Lower leg skin (tissue), 3 donors: Measurements from ENCODE around the gene MELTF.

Source experiments
- POLR2A ChIP-seq, 2 donors: fragments of 450-650 bp; IDR thresholded peaks; one replicate each; pipeline ENCODE4 v1.6.1; 2016 to 2017; ENCODE audit warnings: antibody characterized with exemption in 2 of 2, mild to moderate bottlenecking in 1 of 2, moderate library complexity in 1 of 2
- TF ChIP-seq, protein P1 (sequence below), 3 donors: fragments of 450-650 bp; IDR thresholded peaks; one replicate each; pipeline ENCODE4 v1.5.1; 2016; ENCODE audit warnings: antibody characterized with exemption in 3 of 3, mild to moderate bottlenecking in 3 of 3, moderate library complexity in 2 of 3

GRCh38 chr3:196962930-196963630 is 66.5 kb downstream of the MELTF start:
- TF ChIP-seq, protein P1, sequence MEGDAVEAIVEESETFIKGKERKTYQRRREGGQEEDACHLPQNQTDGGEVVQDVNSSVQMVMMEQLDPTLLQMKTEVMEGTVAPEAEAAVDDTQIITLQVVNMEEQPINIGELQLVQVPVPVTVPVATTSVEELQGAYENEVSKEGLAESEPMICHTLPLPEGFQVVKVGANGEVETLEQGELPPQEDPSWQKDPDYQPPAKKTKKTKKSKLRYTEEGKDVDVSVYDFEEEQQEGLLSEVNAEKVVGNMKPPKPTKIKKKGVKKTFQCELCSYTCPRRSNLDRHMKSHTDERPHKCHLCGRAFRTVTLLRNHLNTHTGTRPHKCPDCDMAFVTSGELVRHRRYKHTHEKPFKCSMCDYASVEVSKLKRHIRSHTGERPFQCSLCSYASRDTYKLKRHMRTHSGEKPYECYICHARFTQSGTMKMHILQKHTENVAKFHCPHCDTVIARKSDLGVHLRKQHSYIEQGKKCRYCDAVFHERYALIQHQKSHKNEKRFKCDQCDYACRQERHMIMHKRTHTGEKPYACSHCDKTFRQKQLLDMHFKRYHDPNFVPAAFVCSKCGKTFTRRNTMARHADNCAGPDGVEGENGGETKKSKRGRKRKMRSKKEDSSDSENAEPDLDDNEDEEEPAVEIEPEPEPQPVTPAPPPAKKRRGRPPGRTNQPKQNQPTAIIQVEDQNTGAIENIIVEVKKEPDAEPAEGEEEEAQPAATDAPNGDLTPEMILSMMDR (IDR thresholded peaks at IDR 0.05) = no peak
- TF ChIP-seq POLR2A (IDR thresholded peaks at IDR 0.05) = no peak
